Nephron progenitor cell (in vitro differentiated cells): Measurements from ENCODE around the gene VWA8.

Experiments used
- DNase-seq: peaks from one replicate; pipeline ENCODE4 v3.0.0; 2021
- H3K27ac Mint-ChIP-seq: 2 replicates; pipeline ENCODE4 v1.8.0; 2021; ENCODE audit warnings: mild to moderate bottlenecking, moderate library complexity, mixed read lengths
- H3K27me3 Mint-ChIP-seq: 2 replicates; pipeline ENCODE4 v1.8.0; 2021; ENCODE audit warnings: mild to moderate bottlenecking, low read depth, mixed read lengths; ENCODE audit not compliant: poor library complexity
- H3K36me3 Mint-ChIP-seq: 2 replicates; pipeline ENCODE4 v1.8.0; 2021; ENCODE audit warnings: low read depth, mixed read lengths
- H3K4me1 Mint-ChIP-seq: 2 replicates; pipeline ENCODE4 v1.8.0; 2021; ENCODE audit warnings: mixed read lengths
- H3K4me3 Mint-ChIP-seq: 2 replicates; pipeline ENCODE4 v1.8.0; 2021; ENCODE audit warnings: mild to moderate bottlenecking, moderate library complexity, mixed read lengths
- H3K9me3 Mint-ChIP-seq: 2 replicates; pipeline ENCODE4 v1.8.0; 2021; ENCODE audit warnings: mild to moderate bottlenecking, moderate library complexity, mixed read lengths
- CTCF ChIP-seq: fragments of 200-600 bp; sonication (generic); IDR thresholded peaks from 2 replicates; pipeline ENCODE4 v1.5.0; 2021; ENCODE audit warnings: antibody characterized with exemption

Gene VWA8

GRCh38 chr13:41613984-41614661, 346.8 kb downstream of the VWA8 start:
- no peak for TF ChIP-seq CTCF
- Mint-ChIP-seq H3K36me3 (peaks cover 40% of the 10 kb centered on the region), H3K27ac (peak overlapping the region; percentile 30), H3K9me3 (peaks cover 11% of the 10 kb centered on the region), H3K4me3 (no peak overlapping the region), H3K27me3 (peaks cover 1% of the 10 kb centered on the region), H3K4me1 (peaks cover 5% of the 10 kb centered on the region)
- DNase-seq = no peak

GRCh38 chr13:41613471-41613870, 347.4 kb downstream of the VWA8 start:
- no peak for TF ChIP-seq CTCF
- no peak overlapping the region for H3K27ac Mint-ChIP-seq
- no peaks in the 10 kb centered on the region for H3K27me3 Mint-ChIP-seq
- no peak for DNase-seq
- peaks cover 42% of the 10 kb centered on the region for H3K36me3 Mint-ChIP-seq
- no peak overlapping the region for H3K4me3 Mint-ChIP-seq
- H3K9me3 Mint-ChIP-seq = peaks cover 5% of the 10 kb centered on the region
- peaks cover 5% of the 10 kb centered on the region for H3K4me1 Mint-ChIP-seq

GRCh38 chr13:41611385-41611784, 349.5 kb downstream of the VWA8 start:
- H3K9me3 Mint-ChIP-seq = no peaks in the 10 kb centered on the region
- TF ChIP-seq CTCF = no peak
- H3K4me3 Mint-ChIP-seq = no peak overlapping the region
- H3K27me3 Mint-ChIP-seq = no peaks in the 10 kb centered on the region
- no peak overlapping the region for H3K27ac Mint-ChIP-seq
- no peak for DNase-seq
- peaks cover 42% of the 10 kb centered on the region for H3K36me3 Mint-ChIP-seq
- H3K4me1 Mint-ChIP-seq = peaks cover 5% of the 10 kb centered on the region

DNA sequence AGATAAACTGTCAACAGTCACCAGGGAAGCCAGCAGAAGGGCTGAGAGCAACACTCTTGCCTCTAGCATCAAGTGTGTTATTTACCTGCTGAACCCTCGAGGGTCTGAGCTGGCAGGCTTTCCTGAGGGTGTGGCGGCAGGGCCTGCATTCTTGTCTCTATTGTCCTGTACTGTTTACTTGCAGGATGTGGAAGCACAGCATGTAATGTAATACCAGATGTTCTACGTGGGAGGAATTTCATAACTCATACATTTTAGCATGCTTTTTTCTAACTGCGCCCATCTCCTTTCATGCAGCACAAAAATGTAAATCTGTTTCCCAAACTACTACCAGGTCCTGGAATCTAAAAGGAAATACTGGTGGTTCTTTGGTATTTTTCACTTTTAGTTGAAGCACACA, 350.5 kb downstream of the VWA8 start:
- Mint-ChIP-seq H3K4me3 (no peak overlapping the region), H3K4me1 (peaks cover 5% of the 10 kb centered on the region), H3K27ac (no peak overlapping the region), H3K27me3 (no peaks in the 10 kb centered on the region), H3K9me3 (no peaks in the 10 kb centered on the region), H3K36me3 (peaks cover 34% of the 10 kb centered on the region)
- DNase-seq = no peak
- TF ChIP-seq CTCF = no peak

DNA sequence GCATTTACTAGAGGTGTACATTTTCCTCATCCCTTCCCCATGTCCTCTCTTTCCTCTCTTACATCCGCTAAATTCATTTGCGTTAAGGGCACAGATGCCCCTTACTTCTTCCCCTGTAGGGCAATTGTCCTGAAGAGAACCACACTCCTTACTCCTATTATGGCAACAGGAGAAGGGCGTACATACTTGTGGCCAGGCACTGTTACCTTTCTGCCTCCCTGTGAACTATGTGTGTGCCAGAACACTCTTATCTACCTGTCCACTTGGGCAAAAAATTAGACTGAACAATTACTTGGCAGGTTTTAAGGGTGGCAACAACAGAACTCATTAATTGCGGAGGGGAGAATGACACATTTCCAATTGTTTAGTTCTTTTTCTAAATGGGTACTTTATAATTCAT, 351.1 kb downstream of the VWA8 start:
- no peak overlapping the region for H3K27ac Mint-ChIP-seq
- no peak overlapping the region for H3K4me3 Mint-ChIP-seq
- H3K4me1 Mint-ChIP-seq = peaks cover 5% of the 10 kb centered on the region
- H3K36me3 Mint-ChIP-seq = peaks cover 37% of the 10 kb centered on the region
- no peaks in the 10 kb centered on the region for H3K9me3 Mint-ChIP-seq
- no peak for DNase-seq
- TF ChIP-seq CTCF = no peak
- H3K27me3 Mint-ChIP-seq = no peaks in the 10 kb centered on the region

DNA sequence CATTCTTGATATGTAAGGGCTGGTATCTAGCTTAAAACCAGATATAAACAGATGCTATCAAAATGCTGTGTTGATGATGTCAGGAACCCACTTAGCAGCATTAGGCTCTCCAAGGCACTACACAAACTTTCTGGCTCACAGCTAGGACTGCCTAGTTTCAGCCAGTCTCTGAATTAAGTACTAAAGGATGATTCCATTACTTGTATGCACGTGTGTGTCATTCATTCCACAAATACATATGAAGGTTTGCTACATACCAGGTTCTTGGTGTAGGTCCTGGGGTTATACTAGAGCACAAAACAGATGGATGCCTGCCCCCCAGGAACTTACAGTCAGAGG, 352.1 kb downstream of the VWA8 start:
- Mint-ChIP-seq H3K4me3 (no peak overlapping the region), H3K9me3 (no peaks in the 10 kb centered on the region), H3K27ac (no peak overlapping the region), H3K36me3 (peaks cover 32% of the 10 kb centered on the region), H3K4me1 (no peaks in the 10 kb centered on the region), H3K27me3 (no peaks in the 10 kb centered on the region)
- TF ChIP-seq CTCF = no peak
- no peak for DNase-seq
